GM19193 (cell line): ENCODE results near the gene MROH7.

Source experiments
- POLR2A ChIP-seq: IDR thresholded peaks from 4 replicates; pipeline ENCODE4 v1.6.1; 2011; ENCODE audit not compliant: insufficient read depth, insufficient read length; ENCODE audit errors: extremely low read depth

The MROH7 gene

GRCh38 chr1:54665852-54666251, 24.3 kb downstream of the MROH7 start:
- TF ChIP-seq POLR2A: no peak

GRCh38 chr1:54666333-54666732, 24.7 kb downstream of the MROH7 start:
- TF ChIP-seq POLR2A: no peak

- TF ChIP-seq POLR2A: no peak
Measured at GRCh38 chr1:54667797-54668196, 26.2 kb downstream of the MROH7 start.

GRCh38 chr1:54668567-54668966, 27.0 kb downstream of the MROH7 start:
- no peak for TF ChIP-seq POLR2A

- TF ChIP-seq POLR2A: no peak
Measured at GRCh38 chr1:54671985-54672608, 30.5 kb downstream of the MROH7 start.

- TF ChIP-seq POLR2A: no peak
Measured at GRCh38 chr1:54678776-54679643, 37.4 kb downstream of the MROH7 start.

GRCh38 chr1:54679706-54680105, 38.1 kb downstream of the MROH7 start:
- TF ChIP-seq POLR2A: no peak

- TF ChIP-seq POLR2A: no peak
Measured at GRCh38 chr1:54680387-54680786, 38.8 kb downstream of the MROH7 start.

- no peak for TF ChIP-seq POLR2A
Measured at GRCh38 chr1:54681358-54681757, 39.8 kb downstream of the MROH7 start.

- TF ChIP-seq POLR2A: no peak
Measured at GRCh38 chr1:54683453-54683852, 41.9 kb downstream of the MROH7 start.

GRCh38 chr1:54685335-54685905, 43.8 kb downstream of the MROH7 start:
- no peak for TF ChIP-seq POLR2A

- TF ChIP-seq POLR2A: no peak
Measured at GRCh38 chr1:54686155-54686554, 44.6 kb downstream of the MROH7 start.

GRCh38 chr1:54694771-54695170, 53.2 kb downstream of the MROH7 start:
- no peak for TF ChIP-seq POLR2A

- no peak for TF ChIP-seq POLR2A
Measured at GRCh38 chr1:54695221-54695620, 53.6 kb downstream of the MROH7 start.

- no peak for TF ChIP-seq POLR2A
Measured at GRCh38 chr1:54695764-54696163, 54.2 kb downstream of the MROH7 start.

GRCh38 chr1:54696262-54696661, 54.7 kb downstream of the MROH7 start:
- TF ChIP-seq POLR2A: no peak
